Activated CD8-positive, alpha-beta memory T cell treated with anti-CD3 and anti-CD28 coated beads, Interleukin-2, amount 50 U/mL, for 48 hours (primary cell): ENCODE data around the gene TRPM2.
"Not testable (repeated sequence)": the region's sequence is repeated elsewhere in the genome, so short reads cannot be mapped to it uniquely, and the experiment has no call there.

Experiments used
- DNase-seq: peaks from one replicate; pipeline ENCODE4 v3.0.0-alpha.2; 2020

The TRPM2 gene

DNA sequence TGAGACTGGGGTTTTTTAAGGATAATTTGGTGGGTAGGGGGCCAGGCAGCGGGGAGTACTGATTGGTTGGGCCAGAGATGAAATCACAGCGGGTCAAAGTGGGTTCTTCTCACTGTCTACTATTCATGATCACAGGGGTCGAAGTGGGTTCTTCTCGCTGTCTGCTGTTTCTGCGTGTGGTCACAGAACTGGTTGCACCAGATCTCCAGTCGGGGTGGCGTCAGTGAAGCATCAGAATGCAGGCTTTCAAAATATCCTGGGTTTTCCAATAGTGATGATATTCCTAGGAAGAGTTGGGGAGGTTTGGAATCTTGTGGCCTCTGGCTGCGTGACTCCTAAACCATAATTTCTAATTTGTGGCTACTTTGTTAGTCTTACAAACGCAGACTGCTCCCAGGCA is 45.1 kb downstream of the TRPM2 start:
- DNase-seq: no peak

DNA sequence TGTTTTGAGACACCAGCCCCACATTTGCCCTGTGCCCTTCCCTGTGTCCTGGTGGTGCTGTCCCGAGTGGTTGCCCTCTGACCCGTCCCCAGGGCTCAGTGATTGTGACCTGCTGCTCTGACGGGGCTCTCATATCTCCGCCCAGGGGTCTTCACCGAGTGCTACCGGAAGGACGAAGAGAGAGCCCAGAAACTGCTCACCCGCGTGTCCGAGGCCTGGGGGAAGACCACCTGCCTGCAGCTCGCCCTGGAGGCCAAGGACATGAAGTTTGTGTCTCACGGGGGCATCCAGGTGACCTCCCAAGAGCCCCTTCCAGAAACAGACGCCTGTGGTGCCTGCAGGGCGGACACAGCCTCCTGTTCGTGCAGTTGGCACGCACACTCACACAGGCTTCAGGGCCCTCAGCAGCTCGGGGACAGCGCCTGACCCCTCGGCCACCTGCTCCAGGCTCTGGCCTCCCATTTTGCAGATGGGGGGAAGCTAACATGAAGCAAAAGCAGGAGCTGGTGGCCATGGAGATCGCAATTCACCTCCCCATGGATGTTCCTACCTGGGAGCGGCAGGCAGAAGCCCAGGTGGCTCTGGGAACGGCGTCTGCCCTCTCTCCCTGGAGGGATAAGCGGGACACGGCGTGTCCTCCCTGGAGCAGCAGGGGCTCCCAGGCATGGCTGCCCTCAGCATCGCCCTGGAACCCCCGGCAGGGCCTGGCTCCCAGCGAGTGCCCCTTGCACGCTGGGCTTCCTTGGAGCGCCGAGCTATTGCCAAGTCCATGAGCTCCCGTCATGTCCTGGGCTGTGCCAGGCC is 45.9 kb downstream of the TRPM2 start:
- peak; percentile 33 for DNase-seq

DNA sequence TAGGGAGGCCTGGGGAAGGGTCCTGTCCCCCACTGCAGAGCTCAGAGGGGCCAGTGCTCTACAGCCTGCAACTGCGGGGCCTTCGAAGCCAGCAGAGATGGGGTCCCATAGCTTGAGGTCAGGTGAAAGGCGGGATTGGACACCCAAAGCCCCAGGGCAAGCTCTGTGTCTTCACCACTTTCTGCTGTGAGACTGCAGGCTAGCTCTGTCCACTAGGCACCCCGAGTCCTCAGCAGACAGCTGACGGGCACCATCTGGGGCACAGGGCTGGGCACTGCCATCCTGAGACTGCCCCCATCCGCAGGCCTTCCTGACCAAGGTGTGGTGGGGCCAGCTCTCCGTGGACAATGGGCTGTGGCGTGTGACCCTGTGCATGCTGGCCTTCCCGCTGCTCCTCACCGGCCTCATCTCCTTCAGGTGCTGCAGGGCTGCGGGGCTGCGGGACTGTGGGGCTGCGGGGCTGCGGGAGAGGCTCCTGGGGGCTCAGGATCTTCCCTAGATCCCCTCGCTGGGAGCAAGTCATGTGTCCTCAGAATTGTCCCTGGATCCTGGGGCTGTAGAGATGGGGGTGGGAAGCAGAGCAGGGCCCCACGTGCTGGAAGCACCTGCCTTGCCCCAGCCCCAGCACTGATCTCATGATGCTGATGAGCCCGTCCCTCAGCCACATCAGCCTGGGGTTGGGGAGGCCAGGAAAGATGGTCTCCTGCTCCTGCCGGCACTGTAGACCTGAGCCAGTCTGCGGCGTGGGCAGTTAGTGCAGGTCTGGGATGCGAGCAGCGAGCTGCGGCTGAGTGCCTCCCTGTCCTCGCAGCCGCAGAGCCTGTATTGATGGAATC is 46.8 kb downstream of the TRPM2 start:
- peak; percentile 35 for DNase-seq

DNA sequence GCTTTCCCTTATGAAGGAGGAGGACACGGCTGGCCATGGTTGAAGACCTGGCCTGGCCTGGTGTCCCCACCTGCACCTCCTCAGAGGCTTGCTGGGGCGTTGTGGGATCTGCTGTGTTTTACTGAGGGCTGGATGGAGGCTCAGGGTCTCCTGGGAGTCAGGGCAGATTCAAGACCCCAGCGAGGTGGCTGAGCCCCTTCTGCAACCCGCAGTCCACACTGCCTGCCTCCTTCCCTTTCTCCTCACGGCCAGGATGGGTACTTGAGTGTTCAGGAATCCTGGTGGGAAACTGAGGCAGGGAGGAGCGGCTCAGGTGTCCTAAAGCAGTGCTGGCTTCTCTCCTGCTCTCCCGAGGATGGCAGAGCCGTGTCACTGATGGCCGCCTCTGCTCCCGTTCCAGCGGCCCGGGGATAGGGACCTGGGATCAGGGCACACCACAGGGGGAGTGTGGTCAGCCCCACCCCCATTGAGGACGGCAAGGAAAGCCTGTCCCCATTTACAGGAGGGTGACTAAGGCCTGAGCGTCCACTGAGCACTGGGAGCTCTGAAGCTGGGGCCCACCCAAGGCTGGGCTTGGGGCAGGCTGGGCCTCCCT is 47.5 kb downstream of the TRPM2 start:
- no peak for DNase-seq

DNA sequence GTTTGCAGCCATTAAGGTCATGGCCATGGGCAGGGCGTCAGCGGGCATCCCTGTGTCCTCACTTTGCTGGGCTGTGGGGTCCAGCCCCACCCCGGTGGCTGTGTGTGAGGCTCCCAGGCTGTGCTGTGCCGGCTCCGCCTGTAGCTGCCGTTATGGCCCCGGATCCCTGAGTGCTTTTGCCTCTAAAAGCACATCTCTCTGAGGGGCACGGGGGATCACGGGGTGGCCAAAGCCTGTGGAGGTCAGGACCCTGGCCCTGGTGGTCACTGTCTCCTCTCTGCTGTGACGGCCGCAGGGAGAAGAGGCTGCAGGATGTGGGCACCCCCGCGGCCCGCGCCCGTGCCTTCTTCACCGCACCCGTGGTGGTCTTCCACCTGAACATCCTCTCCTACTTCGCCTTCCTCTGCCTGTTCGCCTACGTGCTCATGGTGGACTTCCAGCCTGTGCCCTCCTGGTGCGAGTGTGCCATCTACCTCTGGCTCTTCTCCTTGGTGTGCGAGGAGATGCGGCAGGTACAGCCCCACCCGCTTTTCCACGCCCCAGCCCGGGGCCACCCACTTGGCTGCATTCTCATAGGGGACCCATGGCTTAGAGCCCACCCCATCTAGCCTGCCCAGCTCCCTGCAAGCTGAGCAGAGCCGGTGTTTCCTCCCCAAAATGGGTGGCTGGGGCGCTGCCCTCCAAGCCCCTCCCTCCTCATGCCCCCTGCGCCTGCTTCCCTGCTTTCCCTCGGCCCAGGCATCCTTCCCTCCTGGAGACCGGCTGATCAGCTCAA is 48.2 kb downstream of the TRPM2 start:
- peak; percentile 30 for DNase-seq

DNA sequence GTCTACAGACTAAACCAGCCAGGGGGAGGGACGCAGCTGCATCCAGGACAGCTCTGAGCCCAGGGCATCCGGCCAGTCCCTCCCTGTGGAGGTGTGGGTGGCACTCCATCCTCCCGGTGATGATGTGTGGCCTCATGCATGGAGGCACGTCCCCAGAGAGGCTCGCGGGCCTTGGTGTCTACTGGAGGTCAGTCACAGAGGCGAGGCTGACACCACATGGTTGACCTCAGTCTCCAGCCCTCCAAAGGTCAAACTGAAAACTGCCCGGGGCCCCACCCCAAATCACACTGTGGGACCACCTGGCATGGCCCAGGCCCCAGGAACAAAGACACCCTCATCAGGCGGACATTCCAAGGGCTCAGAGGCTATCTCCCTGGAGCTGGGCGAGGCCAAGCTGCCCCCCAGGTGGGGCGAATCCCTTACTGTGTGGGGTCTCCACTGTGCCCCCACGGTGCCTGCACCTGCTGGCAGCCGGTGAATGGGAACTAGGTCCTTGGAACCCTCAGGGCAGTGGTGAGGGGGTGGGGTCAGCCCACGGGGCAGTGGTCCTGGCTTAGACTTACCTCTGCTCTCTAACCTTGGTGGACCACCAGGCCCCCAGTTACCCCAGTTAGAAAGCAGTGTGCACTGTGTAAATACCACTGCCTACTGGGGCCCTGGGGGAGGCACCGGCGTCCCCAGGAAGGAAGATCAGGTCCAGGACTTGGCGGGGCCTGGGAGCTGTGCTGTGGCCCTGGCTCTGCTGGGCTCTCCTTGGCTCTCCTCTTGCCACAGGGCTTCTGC is 49.1 kb downstream of the TRPM2 start:
- DNase-seq: no peak

DNA sequence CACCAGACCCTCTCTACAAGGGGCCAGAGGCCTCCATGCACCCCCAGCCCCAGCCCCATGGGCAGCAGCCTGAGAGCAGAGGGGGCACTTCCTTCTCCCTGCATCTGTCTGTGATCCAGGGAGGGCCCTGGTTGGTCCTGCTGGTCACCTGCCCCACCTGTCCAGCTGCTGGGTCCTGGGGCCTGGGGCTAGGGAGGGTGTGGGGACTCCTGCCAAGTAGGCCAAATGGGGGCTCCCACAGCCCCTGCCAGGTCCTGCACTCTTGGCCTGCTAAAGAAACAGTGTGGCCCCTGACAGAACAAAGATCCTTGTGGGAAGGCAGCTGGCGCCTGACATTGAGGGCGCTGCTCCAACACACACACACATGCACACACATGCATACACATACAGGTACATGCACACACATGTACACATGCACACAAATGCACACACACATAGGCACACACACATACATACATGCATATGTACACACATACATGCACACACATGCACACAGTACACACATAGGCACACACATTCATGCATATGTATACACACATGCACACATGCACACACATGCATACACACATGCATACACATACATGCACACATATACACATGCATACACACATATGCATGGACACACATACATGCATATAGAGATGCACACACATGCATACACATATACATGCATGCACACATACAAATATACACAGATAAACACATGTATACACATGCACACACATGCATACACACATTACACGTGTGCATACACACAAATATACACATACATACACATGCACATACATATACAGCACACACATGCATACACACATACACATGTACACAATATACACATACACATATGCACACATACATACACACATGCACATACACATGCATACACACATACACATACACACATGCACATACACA is 49.9 kb downstream of the TRPM2 start:
- no peak for DNase-seq

DNA sequence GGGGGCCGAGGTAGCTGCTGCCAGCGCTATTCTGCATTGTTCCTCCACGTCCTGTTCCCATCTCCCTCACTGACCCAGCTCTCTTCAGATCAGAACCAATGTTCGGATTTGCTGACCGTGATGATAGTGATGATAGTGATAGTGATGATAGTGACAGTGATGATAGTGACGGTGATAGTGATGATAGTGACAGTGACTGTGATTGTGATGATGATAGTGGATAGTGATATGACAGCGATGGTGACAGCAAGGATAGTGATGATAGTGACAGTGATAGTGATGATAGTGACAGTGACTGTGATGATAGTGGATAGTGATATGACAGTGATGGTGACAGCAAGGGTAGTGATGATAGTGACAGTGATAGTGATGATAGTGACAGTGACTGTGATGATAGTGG is 51.1 kb downstream of the TRPM2 start:
- not testable (repeated sequence) for DNase-seq

DNA sequence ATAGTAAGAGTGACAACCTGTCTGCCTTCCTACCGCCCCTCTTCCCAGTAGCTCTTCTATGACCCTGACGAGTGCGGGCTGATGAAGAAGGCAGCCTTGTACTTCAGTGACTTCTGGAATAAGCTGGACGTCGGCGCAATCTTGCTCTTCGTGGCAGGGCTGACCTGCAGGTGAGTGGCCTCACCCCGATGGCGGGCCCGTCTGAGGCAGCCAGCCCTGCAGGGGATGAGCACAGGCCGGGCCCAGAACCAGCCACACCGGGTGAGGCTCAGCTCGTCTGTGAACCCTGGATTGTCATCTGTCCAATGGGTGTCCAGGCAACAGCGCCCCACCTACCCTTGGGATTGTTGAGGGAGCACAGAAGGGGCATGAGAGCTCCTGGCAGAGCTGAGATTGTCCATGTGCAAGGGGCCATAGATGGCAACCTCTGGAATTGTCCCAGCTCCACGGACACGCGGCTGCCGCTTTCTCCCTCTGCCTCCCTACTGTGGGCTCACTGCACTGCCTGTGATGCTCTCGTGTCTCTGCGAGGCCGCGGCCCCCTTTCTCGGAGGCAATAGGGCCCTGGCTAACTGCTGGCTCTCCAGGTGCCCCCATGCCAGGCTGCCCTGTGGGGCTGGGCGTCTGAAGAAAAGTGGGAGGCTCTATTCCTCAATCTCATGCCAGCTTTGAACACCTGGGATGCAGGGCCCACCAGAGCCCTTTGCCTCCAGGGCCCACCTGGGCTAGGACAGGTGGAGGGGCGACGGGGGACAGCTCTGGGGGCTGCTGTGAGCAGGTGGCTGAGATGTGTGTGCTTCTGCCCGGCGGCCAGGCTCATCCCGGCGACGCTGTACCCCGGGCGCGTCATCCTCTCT is 51.9 kb downstream of the TRPM2 start:
- DNase-seq: no peak

DNA sequence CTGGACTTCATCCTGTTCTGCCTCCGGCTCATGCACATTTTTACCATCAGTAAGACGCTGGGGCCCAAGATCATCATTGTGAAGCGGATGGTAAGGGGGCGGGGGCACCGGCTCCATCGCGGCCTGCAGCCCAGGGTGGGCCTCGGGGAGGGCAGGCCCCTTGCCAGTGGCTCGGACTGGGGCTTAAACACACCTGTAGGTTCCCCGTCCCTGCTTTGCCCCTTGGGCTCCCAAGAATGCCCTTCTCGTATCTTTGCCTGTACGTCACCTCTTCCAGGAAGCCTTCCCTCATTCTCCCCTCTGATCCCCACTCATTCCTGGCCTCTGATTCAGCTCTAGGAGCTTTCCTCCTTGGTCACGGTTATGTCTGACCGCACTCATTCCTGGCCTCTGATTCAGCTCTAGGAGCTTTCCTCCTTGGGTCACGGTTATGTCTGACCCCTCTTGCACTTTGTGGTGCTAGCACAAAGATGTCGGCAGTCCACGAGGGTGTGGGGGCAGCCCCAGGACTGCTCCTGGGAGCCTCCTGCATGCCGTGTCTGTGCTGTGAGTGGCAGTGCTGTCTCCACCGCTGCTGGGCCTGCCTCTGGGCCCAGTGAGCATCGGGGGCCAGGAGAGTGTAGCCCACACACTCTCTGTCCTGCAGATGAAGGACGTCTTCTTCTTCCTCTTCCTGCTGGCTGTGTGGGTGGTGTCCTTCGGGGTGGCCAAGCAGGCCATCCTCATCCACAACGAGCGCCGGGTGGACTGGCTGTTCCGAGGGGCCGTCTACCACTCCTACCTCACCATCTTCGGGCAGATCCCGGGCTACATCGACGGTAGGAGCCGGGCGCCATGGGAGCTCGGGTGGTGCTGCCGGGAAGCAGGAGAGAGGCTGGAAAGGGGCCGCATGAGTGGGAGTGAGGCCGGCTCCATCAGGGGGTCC is 52.8 kb downstream of the TRPM2 start:
- no peak for DNase-seq

DNA sequence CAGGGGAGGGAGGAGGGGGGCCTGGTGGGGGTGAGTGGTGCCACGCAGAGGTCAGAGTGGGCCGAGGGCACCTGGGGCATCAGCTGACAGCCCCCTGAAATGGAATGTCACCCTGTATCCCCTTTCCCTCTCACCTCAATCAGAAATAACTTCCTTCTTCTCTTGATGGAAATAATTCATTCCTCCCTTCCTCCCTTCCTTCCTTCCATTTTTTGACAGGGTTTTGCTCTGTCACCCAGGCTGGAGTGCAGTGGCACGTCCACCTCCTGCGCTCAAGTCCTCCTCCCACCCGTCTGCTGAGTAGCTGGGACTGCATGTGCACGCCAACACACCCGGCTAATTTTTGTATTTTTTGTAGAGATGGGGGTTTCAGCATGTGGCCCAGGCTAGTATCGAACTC is 53.5 kb downstream of the TRPM2 start:
- DNase-seq: peak; percentile 40

DNA sequence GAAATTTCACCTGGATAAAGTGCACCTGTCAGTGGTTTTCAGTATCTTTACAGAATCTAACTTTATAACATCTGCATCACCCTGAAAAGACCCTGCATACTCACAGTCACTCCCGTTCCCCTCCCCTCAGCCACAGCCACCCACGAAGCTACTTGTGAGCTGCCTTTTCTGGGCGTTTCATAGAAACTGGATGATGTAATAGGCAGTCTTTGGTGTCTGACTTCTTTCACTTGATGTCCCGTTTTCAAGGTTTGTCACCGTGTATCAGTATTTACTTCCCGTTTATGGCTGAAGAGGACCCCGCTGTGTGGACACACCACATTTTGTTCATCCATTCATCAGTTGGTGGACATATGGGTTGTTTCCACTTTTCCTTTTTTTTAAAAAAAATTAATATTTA is 54.1 kb downstream of the TRPM2 start:
- peak; percentile 59 for DNase-seq

DNA sequence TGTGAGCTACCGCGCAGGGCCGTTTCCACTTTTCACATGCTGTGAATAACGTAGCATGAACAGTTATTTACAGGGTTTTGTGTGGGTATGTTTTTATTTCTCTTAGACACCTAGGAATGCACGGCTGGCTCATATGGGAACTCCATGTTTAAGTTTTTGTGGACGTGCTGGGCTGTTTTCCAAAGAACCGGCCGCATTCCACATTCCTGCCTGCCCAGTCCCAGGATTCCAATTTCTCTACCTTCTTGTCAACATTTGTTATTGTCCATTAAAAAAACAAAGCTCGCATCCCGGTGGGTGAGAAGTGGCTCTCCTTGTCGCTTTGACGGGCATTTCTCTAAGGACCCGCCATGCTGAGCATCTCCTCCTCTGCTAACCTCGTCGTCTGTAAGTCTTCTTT is 54.8 kb downstream of the TRPM2 start:
- DNase-seq: no peak

DNA sequence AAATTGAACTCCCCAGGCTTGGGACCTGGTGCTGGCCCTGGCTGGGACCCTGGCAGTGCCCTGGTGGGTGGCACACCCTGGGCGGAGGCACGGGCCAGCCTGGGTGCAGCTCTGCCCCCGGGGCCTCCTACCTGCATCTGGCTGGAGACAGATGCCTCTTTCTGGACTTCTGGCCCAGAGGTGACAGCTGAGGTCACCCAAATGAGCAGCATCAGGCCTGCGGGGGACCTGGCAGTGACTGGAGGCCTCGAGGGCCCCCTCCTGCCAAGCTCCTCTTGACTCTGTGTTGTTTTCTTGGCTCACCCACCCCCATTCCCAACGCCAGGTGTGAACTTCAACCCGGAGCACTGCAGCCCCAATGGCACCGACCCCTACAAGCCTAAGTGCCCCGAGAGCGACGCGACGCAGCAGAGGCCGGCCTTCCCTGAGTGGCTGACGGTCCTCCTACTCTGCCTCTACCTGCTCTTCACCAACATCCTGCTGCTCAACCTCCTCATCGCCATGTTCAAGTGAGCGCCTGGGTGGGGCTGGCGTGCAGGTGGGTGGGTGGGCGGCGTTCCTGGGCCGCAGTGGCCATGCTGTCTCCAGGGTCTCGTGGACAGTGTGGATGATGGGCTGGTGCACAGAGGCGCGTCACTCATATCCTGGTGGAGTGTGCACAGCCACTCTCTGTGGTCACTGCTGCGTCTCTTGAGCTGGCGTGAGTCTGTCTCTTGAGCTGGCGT is 60.3 kb downstream of the TRPM2 start:
- peak; percentile 40 for DNase-seq

DNA sequence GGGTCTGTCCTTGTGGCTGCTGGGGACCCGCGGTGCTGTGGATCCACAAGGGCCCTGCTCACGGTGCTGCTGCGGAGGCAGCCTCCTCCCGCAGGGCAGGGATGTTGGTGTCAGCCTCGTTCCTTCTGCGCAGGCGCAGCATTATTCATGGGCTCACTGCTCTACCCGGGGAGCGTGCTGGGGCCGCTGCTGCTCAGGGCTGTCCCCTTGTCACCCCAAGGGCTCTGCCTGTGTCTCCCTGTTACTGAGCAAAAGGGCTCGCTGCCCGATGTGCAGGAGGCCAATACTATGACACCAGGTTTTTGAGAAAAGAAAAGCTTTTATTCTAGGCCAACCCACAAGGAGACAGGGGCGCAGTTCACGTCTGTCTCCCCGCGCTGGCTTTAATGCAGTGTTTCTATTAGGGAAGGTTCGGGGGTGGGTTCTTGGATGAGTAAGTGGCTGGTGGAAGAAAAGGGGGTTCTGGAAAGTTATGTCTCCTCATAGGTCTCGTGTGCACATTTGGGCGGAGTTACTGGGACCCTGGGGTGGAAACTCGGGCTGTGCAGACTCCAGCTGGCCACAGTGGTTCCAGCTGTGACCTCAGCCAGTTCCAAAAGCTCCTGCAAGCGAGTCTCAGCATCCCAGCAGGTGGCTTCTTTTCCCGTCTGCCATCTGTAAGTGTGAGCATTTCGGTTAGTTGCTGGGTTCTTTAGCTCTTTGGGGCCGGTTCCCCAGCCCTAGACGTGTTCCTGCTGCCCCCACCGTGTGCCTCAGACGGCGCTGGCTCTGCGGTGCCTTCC is 61.1 kb downstream of the TRPM2 start:
- DNase-seq: peak; percentile 15

DNA sequence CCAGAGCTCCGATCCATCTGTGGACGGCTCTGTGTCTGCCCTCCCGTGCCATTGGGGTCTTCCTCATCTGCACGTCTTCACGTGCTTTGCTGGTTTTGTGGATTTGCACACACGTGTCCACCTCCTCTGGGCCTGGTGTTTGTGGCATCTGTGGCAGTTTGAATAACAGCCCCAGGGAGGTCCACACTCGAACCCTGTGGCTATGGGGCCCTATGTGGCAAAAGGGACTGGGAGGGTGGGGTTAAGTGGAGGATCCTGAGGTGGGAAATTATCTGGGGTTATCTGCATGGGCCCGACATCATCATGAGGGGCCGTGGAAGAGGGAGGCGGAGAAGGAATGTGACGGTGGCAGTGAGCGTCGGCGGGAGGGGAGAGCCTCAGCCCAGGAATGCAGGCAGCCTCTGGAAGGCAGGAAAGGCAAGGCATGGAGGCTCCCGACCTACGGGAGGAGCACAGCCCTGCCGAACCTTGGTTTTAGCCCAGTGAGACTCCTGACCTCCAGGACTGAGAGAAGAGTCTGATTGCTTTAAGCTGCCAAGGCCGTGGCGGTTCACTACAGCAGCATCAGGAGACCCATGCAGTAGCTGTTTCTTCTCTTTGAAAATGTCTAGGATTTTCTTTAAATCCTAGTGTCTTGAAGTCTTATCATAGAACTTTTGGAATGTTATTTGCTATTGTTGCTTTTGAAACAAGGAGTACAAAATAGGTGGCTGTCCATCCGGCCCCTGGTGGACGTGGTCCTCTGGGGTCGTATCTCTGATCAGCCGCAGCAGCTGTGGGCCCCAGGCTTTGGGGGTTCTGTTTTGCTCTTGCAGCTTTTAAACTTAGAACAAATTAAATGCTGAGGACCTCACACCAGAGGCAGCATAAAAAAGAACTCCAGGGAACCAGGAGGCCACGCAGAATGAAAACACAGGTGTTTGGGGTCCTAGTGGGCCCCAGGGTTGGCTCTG is 61.9 kb downstream of the TRPM2 start:
- peak; percentile 26 for DNase-seq
